GM23338 (cell line): ENCODE measurements around the gene USP48.

ENCODE experiments used
- CTCF ChIP-seq, 2 experiments: fragments of 200-600 bp in 1 of 2; sonication (generic) in 1 of 2; conservative IDR thresholded peaks; 2 replicates each; pipeline versions ENCODE4 v1.5.1 to v1.6.1; 2016 to 2017; ENCODE audit warnings: antibody characterized with exemption in 2 of 2, low read depth in 2 of 2, mild to moderate bottlenecking in 2 of 2, moderate library complexity in 1 of 2
- EZH2 ChIP-seq: fragments of 200-600 bp; sonication (generic); IDR thresholded peaks from one replicate; pipeline ENCODE4 v1.8.0; 2017; ENCODE audit warnings: antibody characterized with exemption, mild to moderate bottlenecking, low read depth; ENCODE audit not compliant: unreplicated experiment
- POLR2AphosphoS5 ChIP-seq: IDR thresholded peaks from 2 replicates; pipeline ENCODE4 v1.6.1; 2016; ENCODE audit warnings: antibody characterized with exemption, low read depth
- STAT1 ChIP-seq: IDR thresholded peaks from one replicate; pipeline ENCODE4 v1.6.1; 2016; ENCODE audit warnings: antibody characterized with exemption; ENCODE audit not compliant: unreplicated experiment
- ZNF331 ChIP-seq: fragments of 250-450 bp; sonication (Bioruptor Pico); IDR thresholded peaks from 2 replicates; pipeline ENCODE4 v1.5.0; 2020; ENCODE audit warnings: low read depth, mild to moderate bottlenecking, moderate library complexity

DNA sequence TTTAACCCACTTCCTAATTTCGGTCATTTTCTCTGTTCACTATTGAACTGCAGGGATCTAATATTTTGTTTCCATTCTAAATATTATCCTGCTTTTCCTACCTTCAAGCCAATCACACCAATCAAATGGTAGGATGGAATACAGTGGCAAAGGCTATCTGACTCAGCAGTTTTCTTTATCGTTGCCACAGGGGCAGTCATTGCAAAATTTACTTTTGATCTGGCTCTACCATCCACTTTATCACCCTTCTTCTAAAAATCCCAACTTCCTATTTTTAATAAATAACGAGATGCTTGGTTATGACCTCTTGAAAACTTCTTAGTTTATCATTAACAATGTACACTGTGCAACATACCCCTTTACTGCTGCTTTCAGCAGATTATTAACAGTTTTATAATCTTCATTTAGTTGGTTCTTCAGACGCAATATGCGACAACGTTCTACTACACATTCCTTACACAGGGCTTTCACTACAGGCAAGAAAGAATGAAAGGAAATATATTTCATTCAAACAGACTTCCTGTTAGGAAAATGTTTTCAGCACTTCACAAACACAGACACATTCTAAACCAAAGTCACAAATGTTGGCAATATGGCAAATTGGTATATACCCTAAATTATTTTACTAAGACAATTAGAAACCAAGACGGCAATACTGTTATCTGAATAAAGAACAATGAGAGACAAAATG, 61.5 kb downstream of the USP48 start:
- TF ChIP-seq EZH2 (no peak), CTCF (conservative IDR thresholded peaks at IDR 0.05; ENCODE audit: low read depth in 2 of 2) (no peak), POLR2AphosphoS5 (no peak), ZNF331 (CRISPR knock-in tag) (no peak), STAT1 (no peak)
